OCI-LY3 (cell line): ENCODE measurements around the gene LY6G5C.

Experiments
- H2AFZ ChIP-seq: fragments of 200-600, 300-600 bp; shearing (Covaris generic); 2 replicates; pipeline ENCODE4 v1.6.0; 2014; ENCODE audit warnings: antibody characterized with exemption, low read depth, low read length
- H3K27ac ChIP-seq: fragments of 200-600, 300-600 bp; sonication (generic); 2 replicates; pipeline ENCODE4 v1.5.1; 2014; ENCODE audit warnings: mild to moderate bottlenecking, low read length, moderate library complexity, mixed read lengths
- H3K27me3 ChIP-seq: fragments of 200-600, 300-600 bp; sonication (generic); 2 replicates; pipeline ENCODE4 v1.6.1; 2014; ENCODE audit warnings: low read depth, low read length, mixed read lengths
- H3K36me3 ChIP-seq: fragments of 200-600, 300-600 bp; sonication (generic); replicated peaks from 2 replicates; pipeline ENCODE3; 2014; ENCODE audit warnings: low read depth, low read length, mixed read lengths
- H3K4me1 ChIP-seq: fragments of 300-600, 200-600 bp; sonication (generic); 2 replicates; pipeline ENCODE4 v1.6.1; 2014; ENCODE audit warnings: low read length, mixed read lengths
- H3K4me2 ChIP-seq: fragments of 200-600, 300-600 bp; sonication (generic); 2 replicates; pipeline ENCODE4 v1.6.1; 2014; ENCODE audit warnings: low read length, mixed read lengths
- H3K4me3 ChIP-seq: fragments of 300-600, 200-600 bp; sonication (generic); 2 replicates; pipeline ENCODE4 v1.5.1; 2014; ENCODE audit warnings: antibody characterized with exemption, mild to moderate bottlenecking, low read length, moderate library complexity
- H3K79me2 ChIP-seq: fragments of 300-600, 200-600 bp; shearing (Covaris generic); 2 replicates; pipeline ENCODE4 v1.6.1; 2014; ENCODE audit warnings: mild to moderate bottlenecking, low read length, mixed read lengths
- H3K9ac ChIP-seq: fragments of 300-600, 200-600 bp; shearing (Covaris generic); 2 replicates; pipeline ENCODE4 v1.6.0; 2014; ENCODE audit warnings: mild to moderate bottlenecking, low read length, moderate library complexity
- H3K9me3 ChIP-seq: fragments of 200-600, 300-600 bp; shearing (Covaris generic); 2 replicates; pipeline ENCODE4 v1.6.1; 2014; ENCODE audit warnings: low read length, mixed read lengths; ENCODE audit not compliant: insufficient read depth
- H4K20me1 ChIP-seq: fragments of 200-600, 300-600 bp; sonication (generic); 2 replicates; pipeline ENCODE4 v1.6.1; 2016; ENCODE audit warnings: low read length, mixed read lengths; ENCODE audit not compliant: insufficient read depth
- EZH2phosphoT487 ChIP-seq: fragments of 200-600 bp; shearing (Covaris generic); IDR thresholded peaks from 2 replicates; pipeline ENCODE4 v1.6.1; 2018; ENCODE audit warnings: antibody characterized with exemption, mixed run types, low read depth
- TF ChIP-seq, protein P1 (sequence below): fragments of 200-600, 300-600 bp; sonication (generic); IDR thresholded peaks from 2 replicates; pipeline ENCODE4 v1.5.1; 2014; ENCODE audit warnings: antibody characterized with exemption, low read length, low read depth

LY6G5C gene

DNA sequence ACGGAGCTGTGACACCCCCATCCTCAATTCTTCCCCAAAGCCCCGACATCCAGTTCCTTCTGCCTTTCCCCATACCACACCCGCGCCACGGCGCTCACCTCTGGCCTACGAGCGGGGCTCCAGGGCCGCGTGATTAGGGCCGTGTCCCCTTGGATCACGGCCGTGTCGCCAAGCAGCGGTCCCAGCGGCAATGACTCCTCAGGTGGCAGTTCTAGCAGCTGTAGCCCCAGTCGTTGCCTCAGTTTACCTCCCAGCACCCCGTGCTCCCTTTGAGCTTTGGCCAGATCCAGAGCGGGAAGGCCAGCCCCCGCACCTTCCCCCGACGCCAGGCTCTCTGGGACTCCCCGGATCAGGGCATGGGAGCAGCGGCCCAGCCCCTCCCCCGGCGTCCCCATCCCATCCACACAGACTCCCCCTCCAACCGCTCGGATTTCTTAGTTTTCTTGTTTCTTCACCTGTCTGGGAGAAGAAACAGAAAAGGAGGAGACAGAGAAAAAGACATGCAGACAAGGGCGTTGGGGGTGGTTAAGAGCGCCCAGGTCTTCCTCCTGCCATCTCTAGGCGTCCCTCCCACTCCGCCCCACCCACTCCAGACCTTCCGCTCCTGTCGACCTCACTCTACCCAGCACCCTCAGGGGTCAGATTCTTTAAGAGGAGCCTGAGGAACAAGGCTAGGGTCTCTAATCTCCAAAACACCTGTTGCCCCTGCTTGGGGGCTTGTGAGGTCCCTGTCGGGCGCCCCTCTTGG, 48.1 kb upstream of the LY6G5C start, which contains the start of gene DDAH2:
DDAH2 (minus strand) TSS at position 533 of the 748 bp plus-strand sequence; CDS start at position 395, 138 bp downstream.
- Histone ChIP-seq H3K36me3 (peaks cover 42% of the 10 kb centered on the region), H3K27me3 (no peaks in the 10 kb centered on the region), H3K9me3 (no peaks in the 10 kb centered on the region), H3K27ac (peak within 1 kb of the TSS; percentile 75), H3K4me2 (peak within 1 kb of the TSS; percentile 48; the same call in 1 of the 2 replicates), H3K79me2 (peaks cover 6% of the 10 kb centered on the region), H4K20me1 (peaks cover 7% of the 10 kb centered on the region), H3K9ac (no peak within 1 kb of the TSS), H3K4me1 (peaks cover 30% of the 10 kb centered on the region), H2AFZ (no peak within 1 kb of the TSS), H3K4me3 (no peak within 1 kb of the TSS)
- TF ChIP-seq, protein P1, sequence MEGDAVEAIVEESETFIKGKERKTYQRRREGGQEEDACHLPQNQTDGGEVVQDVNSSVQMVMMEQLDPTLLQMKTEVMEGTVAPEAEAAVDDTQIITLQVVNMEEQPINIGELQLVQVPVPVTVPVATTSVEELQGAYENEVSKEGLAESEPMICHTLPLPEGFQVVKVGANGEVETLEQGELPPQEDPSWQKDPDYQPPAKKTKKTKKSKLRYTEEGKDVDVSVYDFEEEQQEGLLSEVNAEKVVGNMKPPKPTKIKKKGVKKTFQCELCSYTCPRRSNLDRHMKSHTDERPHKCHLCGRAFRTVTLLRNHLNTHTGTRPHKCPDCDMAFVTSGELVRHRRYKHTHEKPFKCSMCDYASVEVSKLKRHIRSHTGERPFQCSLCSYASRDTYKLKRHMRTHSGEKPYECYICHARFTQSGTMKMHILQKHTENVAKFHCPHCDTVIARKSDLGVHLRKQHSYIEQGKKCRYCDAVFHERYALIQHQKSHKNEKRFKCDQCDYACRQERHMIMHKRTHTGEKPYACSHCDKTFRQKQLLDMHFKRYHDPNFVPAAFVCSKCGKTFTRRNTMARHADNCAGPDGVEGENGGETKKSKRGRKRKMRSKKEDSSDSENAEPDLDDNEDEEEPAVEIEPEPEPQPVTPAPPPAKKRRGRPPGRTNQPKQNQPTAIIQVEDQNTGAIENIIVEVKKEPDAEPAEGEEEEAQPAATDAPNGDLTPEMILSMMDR, result no peak; the same call in 1 of the 2 replicates
- no peak for TF ChIP-seq EZH2phosphoT487

- Histone ChIP-seq H3K4me2 (peak overlapping the region; percentile 48), H3K79me2 (no peaks in the 10 kb centered on the region), H3K36me3 (peaks cover 33% of the 10 kb centered on the region), H3K9me3 (no peaks in the 10 kb centered on the region), H3K4me3 (no peak overlapping the region), H3K9ac (0 out of 2 replicates have a peak overlapping the region, but pooled peaks have one; percentile 18), H4K20me1 (0 out of 2 replicates have a peak, but pooled peaks cover 5% of the 10 kb centered on the region), H3K4me1 (peaks cover 30% of the 10 kb centered on the region), H3K27me3 (no peaks in the 10 kb centered on the region), H2AFZ (no peak overlapping the region), H3K27ac (peak overlapping the region; percentile 75)
- TF ChIP-seq, protein P1, result no peak
- no peak for TF ChIP-seq EZH2phosphoT487
Measured at GRCh38 chr6:31727717-31728671, 47.1 kb upstream of the LY6G5C start.

DNA sequence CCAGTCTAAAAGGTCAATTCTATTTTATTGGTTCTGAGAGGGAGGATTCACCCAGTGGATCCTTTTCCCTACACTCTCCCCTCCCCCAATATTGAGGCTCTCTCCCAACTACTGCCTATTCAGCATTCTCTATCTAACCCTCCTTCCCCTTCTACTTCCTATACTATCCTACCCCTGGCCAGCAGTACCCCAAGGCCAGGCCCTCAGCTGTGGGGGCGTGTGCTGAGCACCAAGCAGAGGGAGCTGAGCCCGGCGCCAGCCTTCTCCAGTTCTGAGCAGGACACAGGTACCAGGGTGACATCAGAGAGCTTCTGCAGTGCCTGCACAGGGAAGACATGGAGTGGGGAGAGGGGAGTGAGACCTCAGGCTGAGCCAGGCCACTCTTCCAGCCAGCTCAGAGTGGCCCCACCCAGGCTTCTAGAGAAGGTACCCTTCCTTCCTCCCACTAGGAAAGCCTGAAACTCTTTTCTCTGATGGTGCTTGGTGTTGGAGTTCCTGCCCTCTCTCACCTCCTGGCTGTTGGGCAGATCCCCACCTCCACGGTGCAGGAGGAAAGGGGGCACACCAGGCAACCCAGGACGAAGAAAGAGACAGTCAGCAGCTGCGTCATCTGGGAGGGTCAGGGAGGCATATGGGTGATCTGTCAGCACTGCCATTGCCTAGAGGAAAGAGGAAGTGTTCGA, 46.3 kb upstream of the LY6G5C start:
- Histone ChIP-seq H3K4me3 (no peak overlapping the region), H3K27ac (peak overlapping the region; percentile 75), H3K9ac (no peak overlapping the region), H2AFZ (no peak overlapping the region), H3K4me1 (peaks cover 30% of the 10 kb centered on the region), H3K27me3 (no peaks in the 10 kb centered on the region), H4K20me1 (0 out of 2 replicates have a peak, but pooled peaks cover 5% of the 10 kb centered on the region), H3K4me2 (peak overlapping the region; percentile 48), H3K9me3 (no peaks in the 10 kb centered on the region), H3K79me2 (no peaks in the 10 kb centered on the region), H3K36me3 (peaks cover 32% of the 10 kb centered on the region)
- TF ChIP-seq EZH2phosphoT487, result no peak
- TF ChIP-seq, protein P1, result no peak
